Neutrophil (primary cell): ENCODE data around the gene GBP5.
"Not testable (repeated sequence)": the region's sequence is repeated elsewhere in the genome, so short reads cannot be mapped to it uniquely, and the experiment has no call there.

Experiments
- H3K27ac ChIP-seq: fragments of 200-600 bp; sonication (generic); 2 replicates; pipeline ENCODE4 v1.5.1; 2016; ENCODE audit warnings: mild to moderate bottlenecking, moderate library complexity
- H3K27me3 ChIP-seq: fragments of 200-600 bp; sonication (generic); 2 replicates; pipeline ENCODE4 v1.6.0; 2016; ENCODE audit warnings: mild to moderate bottlenecking
- H3K36me3 ChIP-seq: fragments of 200-600 bp; sonication (generic); 2 replicates; pipeline ENCODE4 v1.5.1; 2017
- H3K4me1 ChIP-seq, 2 experiments: fragments of 200-600 bp in 1 of 2; sonication (generic) in 1 of 2; 1 replicate in 1 of 2; 2 replicates in 1 of 2; pipeline versions ENCODE4 v1.5.1 to v1.6.1; 2013 to 2016; ENCODE audit warnings: low read depth in 1 of 2, low read length in 1 of 2, mild to moderate bottlenecking in 1 of 2, moderate library complexity in 1 of 2; ENCODE audit not compliant: control insufficient read depth in 1 of 2, insufficient read depth in 1 of 2
- H3K4me3 ChIP-seq, 2 experiments: fragments of 200-600 bp in 1 of 2; sonication (generic) in 1 of 2; 1 replicate in 1 of 2; 2 replicates in 1 of 2; pipeline ENCODE4 v1.5.1; 2013 to 2016; ENCODE audit warnings: low read depth in 1 of 2, low read length in 1 of 2, mild to moderate bottlenecking in 1 of 2, moderate library complexity in 1 of 2
- H3K9me3 ChIP-seq: fragments of 200-600 bp; sonication (generic); 2 replicates; pipeline ENCODE4 v1.5.1; 2016
- CTCF ChIP-seq: fragments of 200-600 bp; sonication (generic); IDR thresholded peaks from 2 replicates; pipeline ENCODE4 v1.5.1; 2016; ENCODE audit warnings: antibody characterized with exemption

The GBP5 gene

GRCh38 chr1:89302697-89303332, 30.2 kb upstream of the GBP5 start:
- Histone ChIP-seq H3K27ac (no peak overlapping the region), H3K36me3 (no peaks in the 10 kb centered on the region), H3K9me3 (no peaks in the 10 kb centered on the region), H3K4me3 (no peak overlapping the region), H3K4me1 (no peaks in the 10 kb centered on the region), H3K27me3 (no peaks in the 10 kb centered on the region)
- no peak for TF ChIP-seq CTCF

GRCh38 chr1:89299739-89300463, 27.2 kb upstream of the GBP5 start:
- not testable (repeated sequence) for H3K27ac ChIP-seq, H3K36me3 ChIP-seq, H3K4me3 ChIP-seq, H3K27me3 ChIP-seq, H3K4me1 ChIP-seq, H3K9me3 ChIP-seq

- no peaks in the 10 kb centered on the region for H3K27me3 ChIP-seq
- H3K27ac ChIP-seq, result no peak overlapping the region
- no peaks in the 10 kb centered on the region for H3K4me1 ChIP-seq
- no peak for TF ChIP-seq CTCF
- no peaks in the 10 kb centered on the region for H3K9me3 ChIP-seq
- no peaks in the 10 kb centered on the region for H3K36me3 ChIP-seq
- no peak overlapping the region for H3K4me3 ChIP-seq
Measured at GRCh38 chr1:89298461-89298860, 25.8 kb upstream of the GBP5 start.

GRCh38 chr1:89295187-89295586, 22.5 kb upstream of the GBP5 start:
- Histone ChIP-seq H3K4me1 (no peaks in the 10 kb centered on the region), H3K36me3 (no peaks in the 10 kb centered on the region), H3K27ac (no peak overlapping the region), H3K4me3 (no peak overlapping the region), H3K27me3 (no peaks in the 10 kb centered on the region), H3K9me3 (peaks cover 11% of the 10 kb centered on the region)
- TF ChIP-seq CTCF, result no peak

GRCh38 chr1:89291276-89291675, 18.6 kb upstream of the GBP5 start:
- Histone ChIP-seq H3K4me1 (peaks cover 0 to 13% of the 10 kb centered on the region in 2 experiments), H3K27me3 (no peaks in the 10 kb centered on the region)

More at GRCh38 chr1:89291276-89291675, 18.6 kb upstream of the GBP5 start:
- H3K27ac ChIP-seq, result no peak overlapping the region
- no peaks in the 10 kb centered on the region for H3K36me3 ChIP-seq
- TF ChIP-seq CTCF, result no peak
- no peak overlapping the region for H3K4me3 ChIP-seq
- peaks cover 11% of the 10 kb centered on the region for H3K9me3 ChIP-seq
